A549 (cell line): ENCODE measurements around the gene SIAH2. TPM values are rescaled to one million over a fixed set of nuclear protein-coding genes. Genes with fewer than 3 reads are reported as not detected.

Source experiments
- ATAC-seq, 2 experiments: fragments of 200-7000 bp in 1 of 2; fragments of >200 bp in 1 of 2; cut with Nextera tagmentation in 1 of 2; cut with Tn5 transposase in 1 of 2; 3 replicates each; pipeline versions ENCODE4 v1.8.0 to v1.9.1; 2018 to 2020; ENCODE audit warnings: mild to moderate bottlenecking in 1 of 2, moderate library complexity in 1 of 2
- CTCF ChIA-PET: fragments of 300-600 bp; sonication (Branson Sonifier 250); formaldehyde crosslinking; extraction: SDS; loops from one replicate; lab custom pipeline; 2021; ENCODE audit warnings: antibody characterized with exemption, inconsistent platforms; lab: Yijun Ruan, JAX
- POLR2A ChIA-PET: fragments of 350-600 bp; formaldehyde crosslinking; extraction: SDS; loops from one replicate; lab custom pipeline; 2021; ENCODE audit warnings: antibody characterized with exemption, inconsistent platforms; lab: Yijun Ruan, JAX
- DNase-seq, 2 experiments: peaks; one replicate each; pipeline versions ENCODE4 v3.0.0 to v3.0.0-alpha.2; 2011 to 2016; ENCODE audit warnings: low read depth in 1 of 2, low spot score in 1 of 2
- FAIRE-seq: peaks from 2 replicates; lab custom pipeline; 2011; peaks lifted over from hg19 to GRCh38; lab: Jason Lieb, UNC
- H3K27ac ChIP-seq, 2 experiments: fragments of >200 bp; sonication (Bioruptor Twin); formaldehyde crosslinking; 3 replicates each; pipeline ENCODE4 v1.5.1; 2016 to 2017
- H3K4me1 ChIP-seq: fragments of >200 bp; sonication (Bioruptor Twin); formaldehyde crosslinking; 3 replicates; pipeline ENCODE4 v1.6.1; 2016
- H3K4me2 ChIP-seq: fragments of >200 bp; sonication (Bioruptor Twin); formaldehyde crosslinking; 3 replicates; pipeline ENCODE4 v1.6.1; 2016
- H3K4me3 ChIP-seq: fragments of >200 bp; sonication (Bioruptor Twin); formaldehyde crosslinking; 3 replicates; pipeline ENCODE4 v1.5.1; 2016
- H3K9me3 ChIP-seq: fragments of >200 bp; sonication (Bioruptor Twin); formaldehyde crosslinking; 3 replicates; pipeline ENCODE4 v1.6.1; 2016
- BHLHE40 ChIP-seq: IDR thresholded peaks from 2 replicates; pipeline ENCODE4 v1.6.1; 2012; ENCODE audit warnings: low read depth, low read length, inconsistent platforms
- CBX8 ChIP-seq: fragments of 200-600 bp; sonication (generic); IDR thresholded peaks from 2 replicates; pipeline ENCODE4 v1.6.1; 2016
- CHD4 ChIP-seq: fragments of 200-600 bp; sonication (generic); IDR thresholded peaks from 2 replicates; pipeline ENCODE4 v1.6.1; 2016; ENCODE audit warnings: antibody characterized with exemption, mild to moderate bottlenecking, borderline replicate concordance
- EHMT2 ChIP-seq: fragments of 200-600 bp; sonication (generic); IDR thresholded peaks from 2 replicates; pipeline ENCODE4 v1.6.1; 2016; ENCODE audit warnings: antibody characterized with exemption, low read depth, mild to moderate bottlenecking, moderate library complexity
- FOSB ChIP-seq: fragments of 250-450 bp; sonication (Bioruptor Pico); IDR thresholded peaks from 2 replicates; pipeline ENCODE4 v1.5.0; 2020; ENCODE audit warnings: mild to moderate bottlenecking, moderate library complexity
- FOSL2 ChIP-seq, 2 experiments: fragments of 450-650 bp in 1 of 2; fragments of >200 bp in 1 of 2; sonication (Bioruptor Twin) in 1 of 2; formaldehyde crosslinking; IDR thresholded peaks; 2 replicates each; pipeline versions ENCODE4 v1.5.0 to v1.6.1; 2016 to 2020; ENCODE audit warnings: mild to moderate bottlenecking in 1 of 2, moderate library complexity in 1 of 2
- HOXA7 ChIP-seq: fragments of 250-450 bp; sonication (Bioruptor Pico); IDR thresholded peaks from 2 replicates; pipeline ENCODE4 v1.5.0; 2020; ENCODE audit warnings: mild to moderate bottlenecking, moderate library complexity
- JUNB ChIP-seq: fragments of >200 bp; sonication (Bioruptor Twin); formaldehyde crosslinking; IDR thresholded peaks from 2 replicates; pipeline ENCODE4 v1.6.1; 2016
- KDM1A ChIP-seq: fragments of 200-600 bp; sonication (generic); IDR thresholded peaks from 2 replicates; pipeline ENCODE4 v1.6.1; 2016; ENCODE audit warnings: low read depth, mild to moderate bottlenecking
- KDM5A ChIP-seq: fragments of 200-600 bp; sonication (generic); IDR thresholded peaks from 2 replicates; pipeline ENCODE4 v1.6.1; 2016; ENCODE audit warnings: antibody characterized with exemption, mild to moderate bottlenecking
- MAZ ChIP-seq: fragments of 150-350 bp; IDR thresholded peaks from 2 replicates; pipeline ENCODE4 v1.6.1; 2014; ENCODE audit warnings: antibody characterized with exemption, low read depth, low read length, borderline replicate concordance
- NPAS2 ChIP-seq: fragments of 250-450 bp; sonication (Bioruptor Pico); IDR thresholded peaks from 2 replicates; pipeline ENCODE4 v1.8.0; 2022; ENCODE audit warnings: mild to moderate bottlenecking, moderate library complexity, borderline replicate concordance
- PHF8 ChIP-seq: fragments of 200-600 bp; sonication (generic); IDR thresholded peaks from 2 replicates; pipeline ENCODE4 v1.6.1; 2016; ENCODE audit warnings: low read depth, mild to moderate bottlenecking, antibody characterized with exemption, moderate library complexity, borderline replicate concordance
- POLR2AphosphoS2 ChIP-seq: conservative IDR thresholded peaks from 2 replicates; pipeline ENCODE4 v1.6.1; 2012; ENCODE audit warnings: low read length, improper control_type of control experiment, inconsistent platforms
- RAD21 ChIP-seq, 2 experiments: fragments of >200 bp in 1 of 2; sonication (Bioruptor Twin) in 1 of 2; formaldehyde crosslinking in 1 of 2; IDR thresholded peaks in 1 of 2; conservative IDR thresholded peaks in 1 of 2; 2 replicates in 1 of 2; 3 replicates in 1 of 2; pipeline ENCODE4 v1.6.1; 2012 to 2018; ENCODE audit warnings: inconsistent platforms in 1 of 2
- RARB ChIP-seq: fragments of 250-450 bp; sonication (Bioruptor Pico); IDR thresholded peaks from 2 replicates; pipeline ENCODE4 v1.8.0; 2021; ENCODE audit warnings: mild to moderate bottlenecking, moderate library complexity
- RCOR1 ChIP-seq: fragments of 150-350 bp; IDR thresholded peaks from 2 replicates; pipeline ENCODE4 v1.6.1; 2014; ENCODE audit warnings: antibody characterized with exemption, low read length, low read depth
- RFX5 ChIP-seq: fragments of 450-650 bp; IDR thresholded peaks from 2 replicates; pipeline ENCODE4 v1.7.1; 2014; ENCODE audit warnings: antibody characterized with exemption, mild to moderate bottlenecking, moderate library complexity
- SMC3 ChIP-seq: fragments of >200 bp; sonication (Bioruptor Twin); formaldehyde crosslinking; IDR thresholded peaks from 3 replicates; pipeline ENCODE4 v1.6.1; 2018; ENCODE audit warnings: inconsistent platforms
- TP53 ChIP-seq: fragments of 250-450 bp; sonication (Bioruptor Pico); IDR thresholded peaks from 2 replicates; pipeline ENCODE4 v1.5.0; 2021; ENCODE audit warnings: mild to moderate bottlenecking, moderate library complexity
- WGBS: methylation state at CpG from one replicate; pipeline ENCODE4 v1.1.6; 2017; ENCODE audit errors: missing lambda C conversion rate; 5-methylcytosine and 5-hydroxymethylcytosine counted together
- polyA plus RNA-seq, 4 experiments: library from polyadenylated mRNA; depleted of rRNA in 3 of 4; stranded (reverse); fragments of >200 nt; fragmentation: RNase III in 1 of 4; extraction: RNeasy Plus Mini Kit Qiagen cat#74134 plus additional on column Dnase treatment in 1 of 4; gene quantifications; 2 replicates in 3 of 4; 3 replicates in 1 of 4; pipeline ENCODE4 v1.2.3, GENCODE V29; 2011 to 2017
- TF ChIP-seq, protein P1 (sequence below): fragments of 150-350 bp; IDR thresholded peaks from 2 replicates; pipeline ENCODE4 v1.6.1; 2014; ENCODE audit warnings: low read depth, mild to moderate bottlenecking, low read length
- TF ChIP-seq, protein P2 (sequence below): IDR thresholded peaks from 2 replicates; pipeline ENCODE4 v1.6.1; 2012
- TF ChIP-seq, protein P3 (sequence below): IDR thresholded peaks from 2 replicates; pipeline ENCODE4 v1.6.1; 2012; ENCODE audit warnings: low read depth, borderline replicate concordance

SIAH2 gene
- polyA plus RNA-seq, 2 of the 4 experiments (the other 2 are of a cell fraction), result 11.4 to 24.8 TPM

DNA sequence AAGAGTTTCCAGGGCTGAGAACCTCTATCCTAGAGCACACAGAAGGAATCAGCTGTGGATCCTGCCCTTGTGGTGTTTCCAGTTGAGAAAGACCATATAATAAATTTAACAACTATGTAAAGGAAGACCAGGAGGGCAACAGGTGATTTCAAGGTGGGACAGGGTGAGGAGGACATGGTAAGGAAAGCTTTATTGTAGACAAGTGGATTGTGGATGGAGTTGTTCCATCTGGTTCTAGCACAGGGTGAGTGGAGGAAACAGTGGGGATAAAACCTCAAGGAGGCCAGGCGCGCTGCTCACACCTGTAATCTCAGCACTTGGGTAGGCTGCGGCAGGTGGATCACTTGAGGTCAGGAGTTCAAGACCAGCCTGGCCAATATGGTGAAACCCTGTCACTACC lies 17.1 kb downstream of the SIAH2 start:
- CTCF ChIA-PET, result interaction anchor here (1.1 to 1.9 kb wide), 3 partner anchors 16 to 119 kb away, joined by 3 to 6 read pairs (median 6); no protein-coding TSS in a partner anchor
- POLR2A ChIA-PET, result interaction anchor here (1.1 kb wide), 1 partner anchor 18 kb away, joined by 3 read pairs; no protein-coding TSS in a partner anchor
- ATAC-seq, result no peak

DNA sequence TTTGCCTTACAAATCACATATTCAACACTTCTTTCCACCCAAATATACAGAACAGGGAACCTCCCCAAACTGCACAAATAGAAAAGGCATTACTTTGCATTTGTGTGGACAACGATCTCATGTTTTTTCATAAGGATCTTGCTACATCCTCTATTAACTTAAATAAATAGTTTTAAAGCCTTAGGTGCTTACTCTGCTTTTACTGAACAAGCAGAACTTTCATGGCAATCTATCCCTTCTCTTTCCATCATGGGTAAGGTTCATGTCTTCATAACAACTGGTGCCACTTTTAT lies 18.1 kb downstream of the SIAH2 start:
- ATAC-seq (no peak), DNase-seq (no peak), FAIRE-seq (no peak)
- peak overlapping the region in 1 of 2 experiments; percentile 33; a peak in 1 of 6 replicates for H3K27ac ChIP-seq
- ChIA-PET POLR2A (interaction anchor here (0.8 kb wide), 1 partner anchor 81 kb away, joined by 3 read pairs; no protein-coding TSS in a partner anchor), CTCF (interaction anchor here (1.1 to 1.7 kb wide), 3 partner anchors 10 to 23 kb away, joined by 3 to 6 read pairs (median 3); no protein-coding TSS in a partner anchor)
- H3K9me3 ChIP-seq, result no peaks in the 10 kb centered on the region
- no peak overlapping the region for H3K4me3 ChIP-seq
- 22% methylated on average over 1 of the region's 1 CpG for WGBS
- H3K4me1 ChIP-seq, result peaks cover 37% of the 10 kb centered on the region
- TF ChIP-seq RFX5, result no peak
- no peak for TF ChIP-seq FOSB (CRISPR knock-in tag)
- TF ChIP-seq TP53 (CRISPR knock-in tag), result no peak
- TF ChIP-seq CBX8, result no peak
- no peak for TF ChIP-seq POLR2AphosphoS2
- H3K4me2 ChIP-seq, result peak overlapping the region; percentile 48

More for the DNA sequence above, 17.1 kb downstream of the SIAH2 start:
- TF ChIP-seq JUNB (no peak), PHF8 (no peak), KDM5A (no peak), EHMT2 (no peak), FOSL2 (IDR thresholded peaks at IDR 0.05) (no peak), FOSL2 (CRISPR knock-in tag; IDR thresholded peaks at IDR 0.05) (no peak), RARB (CRISPR knock-in tag) (no peak), CHD4 (no peak), HOXA7 (CRISPR knock-in tag) (no peak), KDM1A (no peak), BHLHE40 (no peak), RCOR1 (no peak), RAD21 (conservative IDR thresholded peaks at IDR 0.05 in 1 of 2, IDR thresholded peaks at IDR 0.05 in 1 of 2) (no peak), MAZ (no peak), NPAS2 (CRISPR knock-in tag) (no peak), SMC3 (no peak)
- TF ChIP-seq, protein P1, sequence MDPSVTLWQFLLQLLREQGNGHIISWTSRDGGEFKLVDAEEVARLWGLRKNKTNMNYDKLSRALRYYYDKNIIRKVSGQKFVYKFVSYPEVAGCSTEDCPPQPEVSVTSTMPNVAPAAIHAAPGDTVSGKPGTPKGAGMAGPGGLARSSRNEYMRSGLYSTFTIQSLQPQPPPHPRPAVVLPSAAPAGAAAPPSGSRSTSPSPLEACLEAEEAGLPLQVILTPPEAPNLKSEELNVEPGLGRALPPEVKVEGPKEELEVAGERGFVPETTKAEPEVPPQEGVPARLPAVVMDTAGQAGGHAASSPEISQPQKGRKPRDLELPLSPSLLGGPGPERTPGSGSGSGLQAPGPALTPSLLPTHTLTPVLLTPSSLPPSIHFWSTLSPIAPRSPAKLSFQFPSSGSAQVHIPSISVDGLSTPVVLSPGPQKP, result no peak
- TF ChIP-seq, protein P2, sequence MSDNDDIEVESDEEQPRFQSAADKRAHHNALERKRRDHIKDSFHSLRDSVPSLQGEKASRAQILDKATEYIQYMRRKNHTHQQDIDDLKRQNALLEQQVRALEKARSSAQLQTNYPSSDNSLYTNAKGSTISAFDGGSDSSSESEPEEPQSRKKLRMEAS, result no peak
- TF ChIP-seq, protein P3, sequence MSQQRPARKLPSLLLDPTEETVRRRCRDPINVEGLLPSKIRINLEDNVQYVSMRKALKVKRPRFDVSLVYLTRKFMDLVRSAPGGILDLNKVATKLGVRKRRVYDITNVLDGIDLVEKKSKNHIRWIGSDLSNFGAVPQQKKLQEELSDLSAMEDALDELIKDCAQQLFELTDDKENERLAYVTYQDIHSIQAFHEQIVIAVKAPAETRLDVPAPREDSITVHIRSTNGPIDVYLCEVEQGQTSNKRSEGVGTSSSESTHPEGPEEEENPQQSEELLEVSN, result no peak
- TF ChIP-seq, all 56 proteins: peak for 0
- DNase-seq (no peak), FAIRE-seq (no peak)
- Histone ChIP-seq H3K9me3 (no peaks in the 10 kb centered on the region), H3K4me1 (peaks cover 37% of the 10 kb centered on the region), H3K4me3 (no peak overlapping the region), H3K4me2 (no peak overlapping the region), H3K27ac (no peak overlapping the region)
- 100% methylated on average over 3 of the region's 3 CpGs for whole genome bisulfite sequencing
